Natural killer cell (primary cell): Measurements from ENCODE around the gene IGF1R. TPM values are rescaled to one million over a fixed set of nuclear protein-coding genes. Genes with fewer than 3 reads are reported as not detected.

ENCODE experiments used
- ATAC-seq, 3 donors: fragments of 150-1000 bp in 2 of 3; fragments of 200-7000 bp in 1 of 3; cut with Tn5 transposase; 1 replicate in 1 of 3; 2 replicates in 2 of 3; pipeline ENCODE4 v1.10.0; 2021; ENCODE audit warnings: mild to moderate bottlenecking in 2 of 3, moderate library complexity in 2 of 3
- DNase-seq, 2 donors: peaks; one replicate each; pipeline versions ENCODE4 v3.0.0 to v3.0.0-alpha.2; 2013 to 2021; ENCODE audit warnings: mixed read lengths in 1 of 2
- H3K27ac ChIP-seq: one replicate; pipeline ENCODE4 v1.5.1; 2013; ENCODE audit warnings: mild to moderate bottlenecking, low read length
- H3K27me3 ChIP-seq: one replicate; pipeline ENCODE4 v1.6.1; 2013; ENCODE audit warnings: low read length; ENCODE audit not compliant: control insufficient read depth, insufficient read depth
- H3K36me3 ChIP-seq: one replicate; pipeline ENCODE4 v1.6.1; 2013; ENCODE audit warnings: low read length; ENCODE audit not compliant: control insufficient read depth, insufficient read depth
- H3K4me1 ChIP-seq: one replicate; pipeline ENCODE4 v1.6.1; 2013; ENCODE audit warnings: low read length; ENCODE audit not compliant: control insufficient read depth, insufficient read depth
- H3K4me3 ChIP-seq: one replicate; pipeline ENCODE4 v1.5.1; 2013; ENCODE audit warnings: low read length
- H3K9me3 ChIP-seq: one replicate; pipeline ENCODE4 v1.6.1; 2013; ENCODE audit warnings: low read length; ENCODE audit not compliant: control insufficient read depth, insufficient read depth
- H3K27ac Mint-ChIP-seq, 2 donors: one replicate each; pipeline ENCODE4 v1.8.0; 2022; ENCODE audit warnings: mild to moderate bottlenecking in 2 of 2, mixed read lengths in 2 of 2, moderate library complexity in 1 of 2
- H3K27me3 Mint-ChIP-seq, 2 donors: one replicate each; pipeline ENCODE4 v1.8.0; 2022; ENCODE audit warnings: low read depth in 2 of 2, mixed read lengths in 2 of 2
- H3K36me3 Mint-ChIP-seq: one replicate; pipeline ENCODE4 v1.8.0; 2022; ENCODE audit warnings: mixed read lengths
- H3K4me1 Mint-ChIP-seq, 2 donors: one replicate each; pipeline ENCODE4 v1.8.0; 2022; ENCODE audit warnings: mixed read lengths in 2 of 2
- H3K4me3 Mint-ChIP-seq: one replicate; pipeline ENCODE4 v1.8.0; 2022; ENCODE audit warnings: mild to moderate bottlenecking, moderate library complexity, mixed read lengths
- H3K9me3 Mint-ChIP-seq, 2 donors: one replicate each; pipeline ENCODE4 v1.8.0; 2022; ENCODE audit warnings: mixed read lengths in 2 of 2
- WGBS: methylation state at CpG from one replicate; pipeline ENCODE4 v1.1.7; 2013; ENCODE audit warnings: missing lambda C conversion rate; ENCODE audit not compliant: insufficient coverage; 5-methylcytosine and 5-hydroxymethylcytosine counted together
- intact Hi-C: fragments of 100-400 bp; cut with micrococcal nuclease; formaldehyde crosslinking; loops from one replicate; pipeline ENCODE4 v1.14.2; 2022
- total RNA-seq, 4 donors: library from RNA; stranded (reverse); fragments of 120-200 nt in 1 of 4; gene quantifications; one replicate each; pipeline versions ENCODE4 v1.2.3 to v1.2.4, GENCODE V29; 2013 to 2022
- TF ChIP-seq, protein P1 (sequence below): fragments of 200-600 bp; IDR thresholded peaks from one replicate; pipeline ENCODE4 v1.8.0; 2022; ENCODE audit warnings: antibody characterized with exemption

IGF1R gene
- total RNA-seq, 3 donors from 2014 or later (not counting 1 experiment from before 2014, with no cell fraction given) = 47.3 to 50.7 (median 49.0) TPM

- H3K4me3 Mint-ChIP-seq = peak overlapping the region; percentile 31
- peaks cover 50 to 76% of the 10 kb centered on the region in 2 donors for H3K4me1 Mint-ChIP-seq
- no peaks in the 10 kb centered on the region for H3K9me3 Mint-ChIP-seq
- DNase-seq (no peak), ATAC-seq (no peak)
- intact Hi-C loops = no loop called here
- no peaks in the 10 kb centered on the region for H3K36me3 Mint-ChIP-seq
- H3K27ac ChIP-seq = no peak overlapping the region
- H3K9me3 ChIP-seq = no peaks in the 10 kb centered on the region
- TF ChIP-seq, protein P1, sequence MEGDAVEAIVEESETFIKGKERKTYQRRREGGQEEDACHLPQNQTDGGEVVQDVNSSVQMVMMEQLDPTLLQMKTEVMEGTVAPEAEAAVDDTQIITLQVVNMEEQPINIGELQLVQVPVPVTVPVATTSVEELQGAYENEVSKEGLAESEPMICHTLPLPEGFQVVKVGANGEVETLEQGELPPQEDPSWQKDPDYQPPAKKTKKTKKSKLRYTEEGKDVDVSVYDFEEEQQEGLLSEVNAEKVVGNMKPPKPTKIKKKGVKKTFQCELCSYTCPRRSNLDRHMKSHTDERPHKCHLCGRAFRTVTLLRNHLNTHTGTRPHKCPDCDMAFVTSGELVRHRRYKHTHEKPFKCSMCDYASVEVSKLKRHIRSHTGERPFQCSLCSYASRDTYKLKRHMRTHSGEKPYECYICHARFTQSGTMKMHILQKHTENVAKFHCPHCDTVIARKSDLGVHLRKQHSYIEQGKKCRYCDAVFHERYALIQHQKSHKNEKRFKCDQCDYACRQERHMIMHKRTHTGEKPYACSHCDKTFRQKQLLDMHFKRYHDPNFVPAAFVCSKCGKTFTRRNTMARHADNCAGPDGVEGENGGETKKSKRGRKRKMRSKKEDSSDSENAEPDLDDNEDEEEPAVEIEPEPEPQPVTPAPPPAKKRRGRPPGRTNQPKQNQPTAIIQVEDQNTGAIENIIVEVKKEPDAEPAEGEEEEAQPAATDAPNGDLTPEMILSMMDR = no peak
- no peaks in the 10 kb centered on the region for H3K27me3 ChIP-seq
- no peaks in the 10 kb centered on the region for H3K27me3 Mint-ChIP-seq
- H3K4me3 ChIP-seq = no peak overlapping the region
- 71% methylated on average over 9 of the region's 9 CpGs for WGBS
- H3K36me3 ChIP-seq = no peaks in the 10 kb centered on the region
- peaks cover 7% of the 10 kb centered on the region for H3K4me1 ChIP-seq
- peak overlapping the region; percentile 21 to 40 for H3K27ac Mint-ChIP-seq
These were observed 90.5 kb downstream of the IGF1R start for GRCh38 chr15:98738689-98739401.

- WGBS = 51% methylated on average over 4 of the region's 4 CpGs
- Histone ChIP-seq H3K36me3 (no peaks in the 10 kb centered on the region), H3K4me1 (peaks cover 7% of the 10 kb centered on the region), H3K9me3 (no peaks in the 10 kb centered on the region), H3K27me3 (no peaks in the 10 kb centered on the region), H3K27ac (no peak overlapping the region), H3K4me3 (no peak overlapping the region)
- H3K4me1 Mint-ChIP-seq = peaks cover 49 to 79% of the 10 kb centered on the region in 2 donors
- no peaks in the 10 kb centered on the region for H3K27me3 Mint-ChIP-seq
- H3K36me3 Mint-ChIP-seq = no peaks in the 10 kb centered on the region
- TF ChIP-seq, protein P1 = no peak
- no peak for DNase-seq
- intact Hi-C loops = no loop called here
- H3K4me3 Mint-ChIP-seq = no peak overlapping the region
- no peak overlapping the region for H3K27ac Mint-ChIP-seq
- no peak for ATAC-seq
- no peaks in the 10 kb centered on the region for H3K9me3 Mint-ChIP-seq
These were observed 92.0 kb downstream of the IGF1R start for GRCh38 chr15:98740295-98740694.

DNA sequence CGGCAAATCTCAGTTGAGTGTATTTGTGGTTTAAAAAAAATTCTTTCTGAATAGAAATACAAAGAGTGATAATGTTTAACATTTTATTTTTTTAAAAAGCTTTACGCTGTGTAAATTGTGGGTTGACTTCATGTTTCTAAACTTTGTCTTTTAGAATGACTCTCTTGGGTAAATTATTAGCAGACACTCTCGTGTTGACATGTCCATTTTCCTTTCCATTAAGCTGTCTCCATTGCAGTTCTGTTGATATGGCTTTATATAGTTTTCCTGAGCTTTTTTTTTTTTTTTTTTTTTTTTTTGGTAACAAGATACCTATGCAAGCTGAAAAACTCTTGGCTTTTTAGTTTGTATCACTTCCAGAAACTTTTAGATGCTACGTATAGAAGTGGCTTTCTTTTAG, 92.6 kb downstream of the IGF1R start:
- H3K4me3 Mint-ChIP-seq = no peak overlapping the region
- TF ChIP-seq, protein P1 = no peak
- no peaks in the 10 kb centered on the region for H3K27me3 ChIP-seq
- no peaks in the 10 kb centered on the region for H3K27me3 Mint-ChIP-seq
- ATAC-seq (no peak), DNase-seq (no peak)
- H3K9me3 Mint-ChIP-seq = no peaks in the 10 kb centered on the region
- H3K9me3 ChIP-seq = no peaks in the 10 kb centered on the region
- H3K4me3 ChIP-seq = no peak overlapping the region
- no peak overlapping the region for H3K27ac Mint-ChIP-seq
- no peaks in the 10 kb centered on the region for H3K36me3 ChIP-seq
- H3K4me1 Mint-ChIP-seq = peaks cover 49 to 79% of the 10 kb centered on the region in 2 donors
- H3K4me1 ChIP-seq = peaks cover 8% of the 10 kb centered on the region
- H3K27ac ChIP-seq = no peak overlapping the region
- WGBS = 88% methylated on average over 3 of the region's 4 CpGs
- no peaks in the 10 kb centered on the region for H3K36me3 Mint-ChIP-seq
- intact Hi-C loops = no loop called here

GRCh38 chr15:98743177-98743576, 94.8 kb downstream of the IGF1R start:
- Histone ChIP-seq H3K36me3 (no peaks in the 10 kb centered on the region), H3K4me3 (no peak overlapping the region), H3K27ac (no peak overlapping the region), H3K27me3 (no peaks in the 10 kb centered on the region), H3K9me3 (no peaks in the 10 kb centered on the region), H3K4me1 (peaks cover 8% of the 10 kb centered on the region)
- ATAC-seq (no peak), DNase-seq (no peak)
- Mint-ChIP-seq H3K27ac (no peak overlapping the region), H3K9me3 (no peaks in the 10 kb centered on the region), H3K27me3 (no peaks in the 10 kb centered on the region), H3K36me3 (no peaks in the 10 kb centered on the region), H3K4me1 (peaks cover 56 to 86% of the 10 kb centered on the region in 2 donors), H3K4me3 (no peak overlapping the region)
- TF ChIP-seq, protein P1 = no peak
- 82% methylated on average over 2 of the region's 6 CpGs for WGBS
- intact Hi-C loops = no loop called here
